WTC11 (cell line): Measurements from ENCODE around the gene PLEKHA5.

ENCODE experiments used
- ATF1 ChIP-seq: sonication (generic); formaldehyde crosslinking; IDR thresholded peaks from 2 replicates; pipeline ENCODE4 v1.8.1; 2023; ENCODE audit warnings: mild to moderate bottlenecking, moderate library complexity, missing genetic modification reagents
- ETV6 ChIP-seq: sonication (generic); formaldehyde crosslinking; IDR thresholded peaks from 2 replicates; pipeline ENCODE4 v1.8.1; 2022; ENCODE audit warnings: mild to moderate bottlenecking, missing genetic modification reagents
- TF ChIP-seq, protein P1 (sequence below): fragments of 200-600 bp; IDR thresholded peaks from 2 replicates; pipeline ENCODE4 v1.8.0; 2022; ENCODE audit warnings: antibody characterized with exemption
- TF ChIP-seq, protein P2 (sequence below): sonication (generic); formaldehyde crosslinking; conservative IDR thresholded peaks from 2 replicates; pipeline ENCODE4 v1.8.1; 2022; ENCODE audit warnings: mild to moderate bottlenecking, missing genetic modification reagents
- TF ChIP-seq, protein P3 (sequence below): sonication (generic); formaldehyde crosslinking; IDR thresholded peaks from 2 replicates; pipeline ENCODE4 v1.8.1; 2023; ENCODE audit warnings: mild to moderate bottlenecking, missing genetic modification reagents
- TF ChIP-seq, protein P4 (sequence below): sonication (generic); formaldehyde crosslinking; IDR thresholded peaks from 2 replicates; pipeline ENCODE4 v1.8.1; 2023; ENCODE audit warnings: mild to moderate bottlenecking, missing genetic modification reagents, borderline replicate concordance

DNA sequence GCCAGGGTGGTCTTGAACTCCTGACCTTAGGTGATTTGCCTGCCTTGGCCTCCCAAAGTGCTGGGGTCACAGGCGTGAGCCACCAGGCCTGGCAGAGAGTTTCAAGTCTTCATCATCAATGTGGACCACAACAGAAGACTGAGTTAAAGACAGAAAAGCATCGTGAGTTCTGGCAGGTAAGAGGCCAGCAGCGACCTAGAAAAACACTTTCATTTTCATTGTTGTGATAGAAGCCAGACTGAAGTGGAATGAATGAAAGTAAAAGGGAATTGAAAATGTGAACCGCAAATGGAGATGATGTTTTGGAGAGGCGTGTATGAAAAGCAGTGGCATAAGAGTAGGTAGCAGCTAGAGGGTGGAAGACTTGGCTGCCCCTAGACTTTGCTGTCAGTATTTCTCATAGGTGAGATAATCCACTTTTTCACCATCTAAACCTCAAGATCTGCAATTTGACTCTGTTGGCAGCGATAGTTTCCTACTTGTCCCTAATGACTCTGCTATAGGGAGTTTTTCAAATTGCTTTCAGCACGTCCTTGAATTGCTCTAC, 47.1 kb upstream of the PLEKHA5 start:
- no peak for TF ChIP-seq ETV6 (CRISPR knock-in tag)
- TF ChIP-seq, protein P1, sequence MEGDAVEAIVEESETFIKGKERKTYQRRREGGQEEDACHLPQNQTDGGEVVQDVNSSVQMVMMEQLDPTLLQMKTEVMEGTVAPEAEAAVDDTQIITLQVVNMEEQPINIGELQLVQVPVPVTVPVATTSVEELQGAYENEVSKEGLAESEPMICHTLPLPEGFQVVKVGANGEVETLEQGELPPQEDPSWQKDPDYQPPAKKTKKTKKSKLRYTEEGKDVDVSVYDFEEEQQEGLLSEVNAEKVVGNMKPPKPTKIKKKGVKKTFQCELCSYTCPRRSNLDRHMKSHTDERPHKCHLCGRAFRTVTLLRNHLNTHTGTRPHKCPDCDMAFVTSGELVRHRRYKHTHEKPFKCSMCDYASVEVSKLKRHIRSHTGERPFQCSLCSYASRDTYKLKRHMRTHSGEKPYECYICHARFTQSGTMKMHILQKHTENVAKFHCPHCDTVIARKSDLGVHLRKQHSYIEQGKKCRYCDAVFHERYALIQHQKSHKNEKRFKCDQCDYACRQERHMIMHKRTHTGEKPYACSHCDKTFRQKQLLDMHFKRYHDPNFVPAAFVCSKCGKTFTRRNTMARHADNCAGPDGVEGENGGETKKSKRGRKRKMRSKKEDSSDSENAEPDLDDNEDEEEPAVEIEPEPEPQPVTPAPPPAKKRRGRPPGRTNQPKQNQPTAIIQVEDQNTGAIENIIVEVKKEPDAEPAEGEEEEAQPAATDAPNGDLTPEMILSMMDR: no peak
- TF ChIP-seq, protein P2, sequence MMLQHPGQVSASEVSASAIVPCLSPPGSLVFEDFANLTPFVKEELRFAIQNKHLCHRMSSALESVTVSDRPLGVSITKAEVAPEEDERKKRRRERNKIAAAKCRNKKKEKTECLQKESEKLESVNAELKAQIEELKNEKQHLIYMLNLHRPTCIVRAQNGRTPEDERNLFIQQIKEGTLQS (CRISPR knock-in tag): no peak
- TF ChIP-seq ATF1 (CRISPR knock-in tag): no peak
- TF ChIP-seq, protein P3, sequence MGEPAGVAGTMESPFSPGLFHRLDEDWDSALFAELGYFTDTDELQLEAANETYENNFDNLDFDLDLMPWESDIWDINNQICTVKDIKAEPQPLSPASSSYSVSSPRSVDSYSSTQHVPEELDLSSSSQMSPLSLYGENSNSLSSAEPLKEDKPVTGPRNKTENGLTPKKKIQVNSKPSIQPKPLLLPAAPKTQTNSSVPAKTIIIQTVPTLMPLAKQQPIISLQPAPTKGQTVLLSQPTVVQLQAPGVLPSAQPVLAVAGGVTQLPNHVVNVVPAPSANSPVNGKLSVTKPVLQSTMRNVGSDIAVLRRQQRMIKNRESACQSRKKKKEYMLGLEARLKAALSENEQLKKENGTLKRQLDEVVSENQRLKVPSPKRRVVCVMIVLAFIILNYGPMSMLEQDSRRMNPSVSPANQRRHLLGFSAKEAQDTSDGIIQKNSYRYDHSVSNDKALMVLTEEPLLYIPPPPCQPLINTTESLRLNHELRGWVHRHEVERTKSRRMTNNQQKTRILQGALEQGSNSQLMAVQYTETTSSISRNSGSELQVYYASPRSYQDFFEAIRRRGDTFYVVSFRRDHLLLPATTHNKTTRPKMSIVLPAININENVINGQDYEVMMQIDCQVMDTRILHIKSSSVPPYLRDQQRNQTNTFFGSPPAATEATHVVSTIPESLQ (CRISPR knock-in tag): no peak
- TF ChIP-seq, protein P4, sequence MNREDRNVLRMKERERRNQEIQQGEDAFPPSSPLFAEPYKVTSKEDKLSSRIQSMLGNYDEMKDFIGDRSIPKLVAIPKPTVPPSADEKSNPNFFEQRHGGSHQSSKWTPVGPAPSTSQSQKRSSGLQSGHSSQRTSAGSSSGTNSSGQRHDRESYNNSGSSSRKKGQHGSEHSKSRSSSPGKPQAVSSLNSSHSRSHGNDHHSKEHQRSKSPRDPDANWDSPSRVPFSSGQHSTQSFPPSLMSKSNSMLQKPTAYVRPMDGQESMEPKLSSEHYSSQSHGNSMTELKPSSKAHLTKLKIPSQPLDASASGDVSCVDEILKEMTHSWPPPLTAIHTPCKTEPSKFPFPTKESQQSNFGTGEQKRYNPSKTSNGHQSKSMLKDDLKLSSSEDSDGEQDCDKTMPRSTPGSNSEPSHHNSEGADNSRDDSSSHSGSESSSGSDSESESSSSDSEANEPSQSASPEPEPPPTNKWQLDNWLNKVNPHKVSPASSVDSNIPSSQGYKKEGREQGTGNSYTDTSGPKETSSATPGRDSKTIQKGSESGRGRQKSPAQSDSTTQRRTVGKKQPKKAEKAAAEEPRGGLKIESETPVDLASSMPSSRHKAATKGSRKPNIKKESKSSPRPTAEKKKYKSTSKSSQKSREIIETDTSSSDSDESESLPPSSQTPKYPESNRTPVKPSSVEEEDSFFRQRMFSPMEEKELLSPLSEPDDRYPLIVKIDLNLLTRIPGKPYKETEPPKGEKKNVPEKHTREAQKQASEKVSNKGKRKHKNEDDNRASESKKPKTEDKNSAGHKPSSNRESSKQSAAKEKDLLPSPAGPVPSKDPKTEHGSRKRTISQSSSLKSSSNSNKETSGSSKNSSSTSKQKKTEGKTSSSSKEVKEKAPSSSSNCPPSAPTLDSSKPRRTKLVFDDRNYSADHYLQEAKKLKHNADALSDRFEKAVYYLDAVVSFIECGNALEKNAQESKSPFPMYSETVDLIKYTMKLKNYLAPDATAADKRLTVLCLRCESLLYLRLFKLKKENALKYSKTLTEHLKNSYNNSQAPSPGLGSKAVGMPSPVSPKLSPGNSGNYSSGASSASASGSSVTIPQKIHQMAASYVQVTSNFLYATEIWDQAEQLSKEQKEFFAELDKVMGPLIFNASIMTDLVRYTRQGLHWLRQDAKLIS (CRISPR knock-in tag): no peak
